ENCODE measurements around the gene SMARCC2.

The SMARCC2 gene

GRCh38 chr12:56229082-56229481 is 39.8 kb upstream of the SMARCC2 start:
- no peaks in the 10 kb centered on the region for H3K9me3 ChIP-seq (ENCODE audit: control insufficient read depth, insufficient read depth, low read depth, low read length)
- 0 out of 2 replicates have a peak, but pooled peaks have one; percentile 7 for TF ChIP-seq GLIS1 (tag by site-specific recombination; IDR thresholded peaks at IDR 0.05)
- TF ChIP-seq KLF8 (tag by site-specific recombination; IDR thresholded peaks at IDR 0.05), result no peak
- CTCF ChIA-PET, result interaction anchor here (0.6 kb wide), 1 partner anchor 39 kb away, joined by 4 read pairs; no protein-coding TSS in a partner anchor

DNA sequence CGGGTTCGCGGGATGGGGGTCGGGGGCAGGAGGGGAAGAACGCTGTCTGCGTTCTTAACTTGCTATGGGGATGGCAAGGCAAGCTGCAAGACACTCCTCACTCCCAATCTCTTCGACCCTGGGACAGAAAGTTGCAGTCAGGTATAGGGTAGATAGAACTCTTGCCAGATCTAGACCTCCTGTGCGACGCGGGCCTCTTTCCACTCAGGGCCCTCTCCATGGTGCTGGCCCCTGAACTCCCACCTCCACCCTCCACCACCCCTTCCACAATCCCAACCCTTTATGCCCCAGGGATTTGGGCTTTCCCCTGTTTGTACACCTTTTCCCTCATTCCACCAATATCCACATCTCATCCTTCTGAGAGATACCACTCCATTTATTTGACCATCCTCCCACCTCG is 35.7 kb upstream of the SMARCC2 start:
- TF ChIP-seq KLF9 (tag by site-specific recombination; IDR thresholded peaks at IDR 0.05; ENCODE audit: low read depth) (no peak), ZNF248 (tag by site-specific recombination; IDR thresholded peaks at IDR 0.05) (no peak), ZNF600 (tag by site-specific recombination; IDR thresholded peaks at IDR 0.05) (0 out of 2 replicates have a peak, but pooled peaks have one; percentile 15), ZNF654 (tag by site-specific recombination; IDR thresholded peaks at IDR 0.05; ENCODE audit: low read depth) (no peak), ZBTB6 (tag by site-specific recombination; IDR thresholded peaks at IDR 0.05) (no peak), ZIC2 (tag by site-specific recombination; IDR thresholded peaks at IDR 0.05) (no peak), REST (tag by site-specific recombination; IDR thresholded peaks at IDR 0.05) (peak; percentile 99), MYNN (tag by site-specific recombination; IDR thresholded peaks at IDR 0.05; ENCODE audit: borderline replicate concordance) (no peak), GLIS1 (tag by site-specific recombination; IDR thresholded peaks at IDR 0.05) (no peak), ZNF350 (tag by site-specific recombination; IDR thresholded peaks at IDR 0.05) (no peak), BCL11B (tag by site-specific recombination; IDR thresholded peaks at IDR 0.05; ENCODE audit: low read depth) (peak; percentile 12; the same call in 1 of the 2 replicates), SP7 (tag by site-specific recombination; IDR thresholded peaks at IDR 0.05) (no peak)
- H3K9me3 ChIP-seq (ENCODE audit: control insufficient read depth, insufficient read depth, low read depth, low read length), result no peaks in the 10 kb centered on the region
- peaks cover 12% of the 10 kb centered on the region; the same call in 1 of the 2 replicates for H3K4me1 ChIP-seq (ENCODE audit: control insufficient read depth, insufficient read depth, low read length)
- ChIA-PET CTCF (interaction anchor here (0.6 to 2.3 kb wide), 3 partner anchors 14 to 106 kb away, joined by 3 to 9 read pairs (median 3); no protein-coding TSS in a partner anchor), POLR2A (no interaction called here)
- peaks cover 9 to 24% of the 10 kb centered on the region in 2 experiments; a peak in 2 of 3 replicates for H3K36me3 ChIP-seq (ENCODE audit: control insufficient read depth in 2 of 2, insufficient read depth in 1 of 2, low read length in 2 of 2)
- H3K27ac ChIP-seq (ENCODE audit: extremely low read depth, low read depth, low read length), result peak overlapping the region; percentile 64
- H3K4me3 ChIP-seq (ENCODE audit: low read depth, low read length), result peak overlapping the region; percentile 77

More at GRCh38 chr12:56229082-56229481, 39.8 kb upstream of the SMARCC2 start:
- Histone ChIP-seq H3K4me1 (ENCODE audit: control insufficient read depth, insufficient read depth, low read length) (0 out of 2 replicates have a peak, but pooled peaks cover 5% of the 10 kb centered on the region), H3K4me3 (ENCODE audit: low read depth, low read length) (no peak overlapping the region), H3K36me3 (ENCODE audit: control insufficient read depth in 2 of 2, insufficient read depth in 1 of 2, low read length in 2 of 2) (peaks cover 9 to 24% of the 10 kb centered on the region in 2 experiments; a peak in 2 of 3 replicates), H3K27ac (ENCODE audit: extremely low read depth, low read depth, low read length) (no peak overlapping the region)
- POLR2A ChIA-PET, result no interaction called here

- Histone ChIP-seq H3K4me3 (ENCODE audit: low read depth, low read length) (peak within 1 kb of the TSS; percentile 77), H3K36me3 (ENCODE audit: control insufficient read depth in 2 of 2, insufficient read depth in 1 of 2, low read length in 2 of 2) (peaks cover 9 to 23% of the 10 kb centered on the region in 2 experiments; a peak in 2 of 3 replicates), H3K27ac (ENCODE audit: extremely low read depth, low read depth, low read length) (peak within 1 kb of the TSS; percentile 64), H3K4me1 (ENCODE audit: control insufficient read depth, insufficient read depth, low read length) (peaks cover 12% of the 10 kb centered on the region; the same call in 1 of the 2 replicates), H3K9me3 (ENCODE audit: control insufficient read depth, insufficient read depth, low read depth, low read length) (no peaks in the 10 kb centered on the region)
- ChIA-PET POLR2A (no interaction called here), CTCF (interaction anchor here (2.3 to 4.0 kb wide), 2 partner anchors 17 to 18 kb away, joined by 9 to 73 read pairs; no protein-coding TSS in a partner anchor)
- TF ChIP-seq ZNF664 (tag by site-specific recombination; IDR thresholded peaks at IDR 0.05), result no peak
- no peak for TF ChIP-seq ZNF202 (tag by site-specific recombination; IDR thresholded peaks at IDR 0.05; ENCODE audit: borderline replicate concordance)
- peak; percentile 95 for TF ChIP-seq ZBTB48 (tag by site-specific recombination; IDR thresholded peaks at IDR 0.05)
- TF ChIP-seq ZNF121 (tag by site-specific recombination; IDR thresholded peaks at IDR 0.05), result no peak
- no peak for TF ChIP-seq ZNF280C (tag by site-specific recombination; IDR thresholded peaks at IDR 0.05)
- TF ChIP-seq ZNF114 (tag by site-specific recombination; IDR thresholded peaks at IDR 0.05), result no peak
- peak; percentile 100 for TF ChIP-seq ZNF350 (tag by site-specific recombination; IDR thresholded peaks at IDR 0.05)
- TF ChIP-seq REPIN1 (tag by site-specific recombination; IDR thresholded peaks at IDR 0.05; ENCODE audit: low read depth), result no peak
- TF ChIP-seq ZNF335 (tag by site-specific recombination; conservative IDR thresholded peaks at IDR 0.05), result peak; percentile 56
- TF ChIP-seq HIC1 (tag by site-specific recombination; IDR thresholded peaks at IDR 0.05), result no peak
Observed at GRCh38 chr12:56224102-56224701, 34.9 kb upstream of the SMARCC2 start, which contains the start of gene NABP2. TSS of gene NABP2 (plus strand) at chr12:56224342. CDS start at chr12:56224857, 515 bp downstream.

All from HEK293 (cell line).